OCI-LY1 (cell line): ENCODE data around the gene COBL.

Experiments
- CTCF ChIP-seq: fragments of 200-600 bp; sonication (generic), shearing (Covaris generic); IDR thresholded peaks from 2 replicates; pipeline ENCODE4 v1.5.1; 2017; ENCODE audit warnings: mild to moderate bottlenecking, antibody characterized with exemption, low read length, moderate library complexity, mixed read lengths
- EZH2 ChIP-seq: fragments of 200-600 bp; sonication (generic), shearing (Covaris generic); IDR thresholded peaks from 2 replicates; pipeline ENCODE4 v1.8.0; 2017; ENCODE audit warnings: borderline replicate concordance, mixed run types, mild to moderate bottlenecking, antibody characterized with exemption, low read length, moderate library complexity, mixed read lengths

- TF ChIP-seq CTCF = no peak
- TF ChIP-seq EZH2 = no peak
Observed at GRCh38 chr7:51046103-51046466, 270.5 kb downstream of the COBL start.
